Measurements from ENCODE around the gene OVCH2.

GRCh38 chr11:7640816-7641215, 65.5 kb downstream of the OVCH2 start:
- TF ChIP-seq CTCF (IDR thresholded peaks at IDR 0.05) (no peak), ZNF512 (CRISPR knock-in tag; IDR thresholded peaks at IDR 0.05; ENCODE audit: borderline replicate concordance) (no peak), TP53 (CRISPR knock-in tag; IDR thresholded peaks at IDR 0.05) (no peak), SMAD4 (CRISPR knock-in tag; IDR thresholded peaks at IDR 0.05) (no peak), ZNF121 (CRISPR knock-in tag; IDR thresholded peaks at IDR 0.05) (no peak), ETV6 (CRISPR knock-in tag; IDR thresholded peaks at IDR 0.05) (no peak), ATF2 (CRISPR knock-in tag; IDR thresholded peaks at IDR 0.05; ENCODE audit: borderline replicate concordance, low read depth) (no peak), CREM (CRISPR knock-in tag; IDR thresholded peaks at IDR 0.05) (no peak), E2F5 (CRISPR knock-in tag; IDR thresholded peaks at IDR 0.05) (no peak)
